CD4-positive, alpha-beta T cell treated with Interleukin-21 for 1 hour (primary cell): Measurements from ENCODE around the gene LCN15.
"Not testable (repeated sequence)": the region's sequence is repeated elsewhere in the genome, so short reads cannot be mapped to it uniquely, and the experiment has no call there.

Source experiments
- DNase-seq: peaks from one replicate; pipeline ENCODE4 v3.0.0-alpha.2; 2020

Gene LCN15

DNA sequence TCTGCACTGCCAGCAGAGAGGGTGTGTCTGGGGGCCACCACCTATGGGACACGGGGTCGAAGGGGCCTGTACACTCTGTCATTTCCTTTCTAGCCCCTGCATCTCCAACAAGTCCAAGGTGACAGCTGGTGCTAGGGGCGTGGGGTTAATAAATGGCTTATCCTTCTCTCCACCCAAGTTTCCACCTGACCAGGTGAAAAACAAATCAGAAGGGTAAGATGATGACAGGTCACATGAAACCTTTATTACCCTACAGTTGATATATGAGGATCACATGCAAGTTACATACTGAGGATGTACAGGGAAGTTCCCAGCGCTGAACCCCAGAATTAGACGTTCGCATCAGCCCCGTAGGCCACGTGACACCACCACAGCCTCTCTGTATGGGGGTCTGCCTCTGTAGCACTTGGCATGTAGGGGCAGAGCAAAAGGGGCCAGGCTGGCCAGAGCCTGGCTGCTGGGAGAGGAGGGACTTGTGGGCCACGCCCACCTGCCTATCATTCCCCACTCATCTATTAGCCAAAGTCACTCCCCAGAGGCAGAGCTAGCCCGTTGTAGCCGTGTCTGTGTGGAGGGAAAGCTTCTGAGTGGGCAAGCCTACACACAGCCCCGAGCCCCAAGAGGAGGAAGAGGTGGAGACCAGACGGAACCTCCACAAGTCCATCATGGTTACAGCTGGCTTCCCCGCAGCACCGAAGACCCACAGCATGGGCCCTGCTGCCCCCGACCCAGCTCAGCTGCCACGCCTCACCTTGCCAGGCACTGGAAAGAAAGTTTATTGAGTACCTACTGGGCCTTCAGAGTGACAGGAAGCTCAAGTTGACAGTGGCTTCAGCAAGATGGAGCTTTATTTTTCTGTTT is 29.0 kb upstream of the LCN15 start:
- no peak for DNase-seq

GRCh38 chr9:136792321-136793085 is 28.2 kb upstream of the LCN15 start:
- DNase-seq: no peak

GRCh38 chr9:136791516-136792276 is 27.4 kb upstream of the LCN15 start:
- peak; percentile 79 for DNase-seq

- peak; percentile 99 for DNase-seq
These were observed 26.6 kb upstream of the LCN15 start, which contains the start of gene TMEM141 for GRCh38 chr9:136790640-136791515. TMEM141 (plus strand) TSS chr9:136791344; CDS start chr9:136791371, 27 bp downstream.

DNA sequence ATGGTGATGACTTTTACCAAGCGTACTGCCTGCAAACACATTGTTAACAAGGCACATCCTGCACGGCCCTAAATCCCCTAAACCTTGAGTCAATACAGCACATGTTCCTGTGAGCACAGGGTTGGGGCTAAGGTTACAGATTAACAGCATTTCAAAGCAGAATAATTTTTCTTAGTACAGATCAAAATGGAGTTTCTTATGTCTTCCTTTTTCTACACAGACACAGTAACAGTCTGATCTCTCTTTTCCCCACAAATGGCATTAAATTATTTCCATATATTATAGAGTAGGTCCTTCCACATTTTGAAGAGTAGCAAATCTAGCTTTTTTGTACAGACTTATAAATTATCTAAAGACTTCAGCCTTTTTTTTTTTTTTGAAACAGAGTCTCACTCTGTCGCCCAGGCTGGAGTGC is 25.2 kb upstream of the LCN15 start:
- no peak for DNase-seq

DNA sequence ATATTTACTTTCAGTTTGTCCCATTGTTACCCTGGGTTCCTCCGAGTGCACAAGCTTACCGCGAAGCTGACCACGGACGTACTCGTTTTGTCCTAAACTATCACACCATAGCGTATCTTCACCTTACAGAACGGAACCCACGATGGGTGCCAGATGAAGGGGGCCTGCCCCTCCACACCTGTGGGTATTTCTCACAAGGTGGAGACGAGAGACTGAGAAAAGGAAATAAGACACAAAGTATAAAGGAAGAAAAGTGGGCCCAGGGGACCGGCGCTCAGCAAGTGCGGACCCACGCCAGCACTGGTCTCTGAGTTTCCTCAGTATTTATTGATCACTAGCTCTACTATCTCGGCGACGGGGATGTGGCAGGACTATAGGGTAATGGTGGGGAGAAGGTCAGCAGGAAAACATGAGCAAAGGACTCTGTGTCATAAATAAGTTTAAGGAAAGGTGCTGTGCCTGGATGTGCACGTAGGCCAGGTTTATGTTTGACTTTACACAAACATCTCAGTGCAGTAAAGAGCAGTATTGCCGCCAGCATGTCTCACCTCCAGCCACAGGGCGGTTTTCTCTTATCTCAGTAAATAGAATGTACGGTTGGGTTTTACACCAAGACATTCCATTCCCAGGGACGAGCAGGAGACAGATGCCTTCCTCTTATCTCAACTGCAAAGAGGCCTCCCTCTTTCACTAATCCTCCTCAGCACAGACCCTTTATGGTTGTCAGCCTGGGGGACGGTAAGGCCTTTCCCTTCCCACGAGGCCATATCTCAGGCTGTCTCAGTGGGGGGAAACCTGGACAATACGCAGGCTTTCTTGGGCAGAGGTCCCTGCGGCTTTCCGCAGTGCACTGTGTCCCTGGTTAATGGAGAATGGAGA is 24.6 kb upstream of the LCN15 start:
- not testable (repeated sequence) for DNase-seq

DNA sequence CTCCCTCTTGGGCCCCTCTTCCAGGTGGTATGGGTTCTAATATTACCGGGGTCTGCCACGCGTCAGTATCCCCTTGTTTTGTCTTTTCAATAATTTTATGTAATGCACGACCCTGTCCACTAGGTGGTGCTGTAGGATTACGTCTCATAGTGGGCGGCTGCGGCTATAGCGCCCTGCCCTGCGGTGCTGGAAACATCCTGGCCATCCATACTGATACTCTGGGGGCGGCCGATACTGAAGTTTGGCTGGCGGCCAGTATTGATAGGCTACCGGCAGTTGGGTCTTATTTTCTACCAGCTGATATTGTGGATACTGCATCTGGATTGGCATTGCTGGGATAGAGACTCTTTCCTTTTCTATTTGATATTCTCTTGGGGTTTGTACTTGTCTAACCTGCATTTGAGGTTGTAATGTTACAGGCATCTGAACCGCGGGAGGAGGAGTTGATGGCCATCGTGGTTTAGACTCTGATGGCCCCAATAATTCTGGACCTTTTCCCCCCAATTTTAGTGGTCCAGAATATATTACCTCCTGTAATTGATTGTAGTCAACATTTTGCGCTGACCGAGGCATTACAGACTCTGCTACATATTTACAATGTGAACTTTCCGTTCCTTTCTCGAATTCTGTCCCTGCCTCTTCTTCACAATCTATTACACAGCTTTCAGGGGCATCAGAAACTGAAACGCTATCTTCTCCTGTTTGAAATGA is 23.5 kb upstream of the LCN15 start:
- DNase-seq: peak; percentile 82

- not testable (repeated sequence) for DNase-seq
These were observed 22.7 kb upstream of the LCN15 start for GRCh38 chr9:136786983-136787382.

GRCh38 chr9:136786451-136786850 is 22.1 kb upstream of the LCN15 start:
- no peak for DNase-seq

- DNase-seq: not testable (repeated sequence)
These were observed 21.4 kb upstream of the LCN15 start for GRCh38 chr9:136785565-136786355.

- DNase-seq: peak; percentile 60
These were observed 20.7 kb upstream of the LCN15 start for GRCh38 chr9:136784997-136785361.

GRCh38 chr9:136784249-136784996 is 20.1 kb upstream of the LCN15 start:
- peak; percentile 46 for DNase-seq

DNA sequence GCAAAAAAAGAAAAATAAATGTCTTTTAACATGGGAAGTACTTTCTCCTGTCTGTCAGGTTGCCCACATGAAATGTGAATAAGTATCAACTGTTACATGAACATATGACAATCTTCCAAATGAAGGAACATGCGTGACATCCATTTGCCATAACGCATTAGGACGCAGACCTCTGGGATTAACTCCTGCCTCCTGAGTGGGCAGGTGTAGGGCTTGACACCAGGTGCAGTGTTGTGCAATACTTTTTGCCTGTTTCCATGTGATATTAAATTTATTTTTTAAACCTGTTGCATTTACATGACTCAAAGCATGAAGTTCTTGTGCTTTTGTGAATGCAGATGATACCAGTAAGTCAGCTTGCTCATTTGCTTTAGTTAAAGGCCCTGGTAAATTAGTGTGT is 18.1 kb upstream of the LCN15 start:
- no peak for DNase-seq

- no peak for DNase-seq
These were observed 15.5 kb upstream of the LCN15 start for GRCh38 chr9:136779808-136780207.

DNA sequence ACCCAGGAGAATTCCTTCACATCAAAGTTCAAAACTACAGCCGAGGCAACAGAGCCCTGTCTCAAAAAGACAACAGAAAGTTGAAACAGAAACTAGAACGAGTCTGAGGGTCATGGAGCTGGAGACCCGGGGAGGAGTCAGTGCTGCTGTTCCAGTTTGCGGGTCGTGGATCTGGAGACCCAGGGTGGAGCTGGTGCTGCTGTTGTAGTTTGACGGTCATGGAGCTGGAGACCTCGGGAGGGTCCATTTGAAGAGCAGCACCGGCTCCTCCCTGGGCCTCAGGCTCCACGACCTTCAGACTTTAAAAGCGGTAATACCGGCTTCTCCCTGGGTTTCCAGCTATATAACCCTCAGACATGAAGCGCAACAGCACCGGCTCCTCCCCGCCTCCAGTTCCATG is 13.0 kb upstream of the LCN15 start:
- DNase-seq: no peak

DNA sequence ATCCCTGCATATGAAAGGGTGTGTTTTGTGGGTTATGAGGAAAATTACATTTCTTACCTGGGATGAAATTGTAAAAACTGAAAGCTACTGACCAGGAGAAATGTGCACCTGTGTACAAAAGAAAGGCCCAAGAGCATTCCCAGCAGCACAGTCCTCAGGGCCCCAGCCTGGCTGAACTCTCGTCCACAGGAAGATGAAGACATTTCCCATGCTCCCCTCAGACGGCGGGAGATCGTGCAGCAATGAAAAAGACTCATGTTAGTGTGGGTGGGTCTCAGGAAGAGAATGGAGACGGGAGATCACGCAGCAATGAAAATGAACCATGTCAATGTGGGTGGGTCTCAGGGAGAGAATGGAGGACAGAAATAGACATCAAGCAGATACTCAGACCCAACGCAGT is 12.6 kb upstream of the LCN15 start:
- DNase-seq: no peak

GRCh38 chr9:136775191-136775590 is 10.9 kb upstream of the LCN15 start:
- no peak for DNase-seq

DNA sequence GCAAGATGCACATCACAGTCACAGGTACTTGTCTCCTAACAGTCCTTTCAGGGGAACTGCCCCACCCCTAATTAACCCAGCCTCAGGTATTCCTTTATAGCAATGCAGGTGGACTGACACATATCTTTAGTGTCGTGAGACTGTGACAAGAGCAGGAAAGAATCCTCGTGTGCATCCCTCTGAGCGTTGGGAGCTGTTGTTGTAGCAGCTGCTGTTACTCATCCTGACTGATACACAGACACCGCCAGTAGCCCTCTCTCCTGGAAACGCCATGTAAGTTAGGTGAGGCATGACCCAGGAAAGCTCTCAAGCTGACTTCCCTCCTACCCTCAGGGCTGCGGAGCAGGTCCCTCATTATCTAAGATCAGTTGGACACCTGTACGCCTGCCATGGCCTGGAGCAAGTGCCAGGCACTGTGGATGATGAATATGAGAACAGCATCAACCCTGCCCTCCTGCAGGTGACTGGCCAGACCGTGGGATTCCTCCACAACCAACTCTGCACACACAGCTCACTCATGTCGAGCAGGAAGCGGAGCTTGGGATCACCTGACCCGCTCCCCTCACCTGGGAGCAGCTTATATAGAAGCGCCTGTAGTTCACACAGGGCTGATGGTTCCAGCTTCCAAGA is 10.2 kb upstream of the LCN15 start:
- DNase-seq: no peak
